Gastroesophageal sphincter (tissue), 3 donors: ENCODE results near the gene GDA.

Experiments
- CTCF ChIP-seq, 4 experiments: fragments of 200-600 bp in 2 of 4; fragments of 450-650 bp in 2 of 4; sonication (generic) in 1 of 4; IDR thresholded peaks; one replicate each; pipeline ENCODE4 v1.5.1; 2017 to 2019; ENCODE audit warnings: antibody characterized with exemption in 4 of 4, mild to moderate bottlenecking in 2 of 4, moderate library complexity in 2 of 4
- POLR2A ChIP-seq, 2 donors: fragments of 450-650 bp; IDR thresholded peaks; one replicate each; pipeline ENCODE4 v1.6.1; 2017; ENCODE audit warnings: antibody characterized with exemption in 2 of 2, mild to moderate bottlenecking in 2 of 2, moderate library complexity in 1 of 2

GRCh38 chr9:72202009-72202408 lies 52.8 kb downstream of the GDA start:
- TF ChIP-seq CTCF (IDR thresholded peaks at IDR 0.05) (no peak), POLR2A (IDR thresholded peaks at IDR 0.05) (no peak)
